Upper lobe of left lung (tissue), 4 donors: ENCODE results near the gene ZNF280D.

ENCODE experiments used
- EP300 ChIP-seq, 4 donors: sonication (generic); formaldehyde crosslinking; IDR thresholded peaks; one replicate each; pipeline ENCODE4 v1.5.1; 2017; ENCODE audit warnings: antibody characterized with exemption in 4 of 4, control low read depth in 2 of 4
- POLR2A ChIP-seq, 4 donors: fragments of 450-650 bp; IDR thresholded peaks; one replicate each; pipeline ENCODE4 v1.5.1; 2016 to 2017; ENCODE audit warnings: antibody characterized with exemption in 4 of 4, mild to moderate bottlenecking in 2 of 4
- POLR2AphosphoS5 ChIP-seq, 2 donors: sonication (generic); formaldehyde crosslinking; IDR thresholded peaks; one replicate each; pipeline ENCODE4 v1.5.1; 2017; ENCODE audit warnings: antibody characterized with exemption in 2 of 2
- TF ChIP-seq, protein P1 (sequence below), 6 experiments: fragments of 450-650 bp in 4 of 6; fragments of 200-600 bp in 2 of 6; sonication (generic) in 2 of 6; IDR thresholded peaks; one replicate each; pipeline ENCODE4 v1.5.1; 2016 to 2019; ENCODE audit warnings: antibody characterized with exemption in 6 of 6

DNA sequence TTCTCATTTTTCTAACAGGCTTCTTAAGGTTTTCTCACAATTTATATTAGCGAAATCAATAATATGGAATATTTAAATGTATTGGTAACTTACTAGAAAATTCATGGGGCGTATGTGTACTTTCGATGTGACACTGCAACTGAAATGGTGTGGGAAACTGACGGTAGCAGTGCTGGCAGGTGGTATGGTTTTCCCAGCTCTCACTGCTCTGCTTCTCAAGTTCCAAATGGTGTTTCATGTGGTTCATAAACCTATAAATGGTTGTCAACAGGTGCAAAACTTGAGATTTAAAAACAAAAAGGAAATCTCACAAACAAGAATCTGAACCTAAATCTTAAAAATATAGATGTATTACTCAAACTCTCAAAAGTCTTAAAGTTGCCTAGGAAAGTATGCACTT lies 54.7 kb downstream of the ZNF280D start:
- TF ChIP-seq, protein P1, sequence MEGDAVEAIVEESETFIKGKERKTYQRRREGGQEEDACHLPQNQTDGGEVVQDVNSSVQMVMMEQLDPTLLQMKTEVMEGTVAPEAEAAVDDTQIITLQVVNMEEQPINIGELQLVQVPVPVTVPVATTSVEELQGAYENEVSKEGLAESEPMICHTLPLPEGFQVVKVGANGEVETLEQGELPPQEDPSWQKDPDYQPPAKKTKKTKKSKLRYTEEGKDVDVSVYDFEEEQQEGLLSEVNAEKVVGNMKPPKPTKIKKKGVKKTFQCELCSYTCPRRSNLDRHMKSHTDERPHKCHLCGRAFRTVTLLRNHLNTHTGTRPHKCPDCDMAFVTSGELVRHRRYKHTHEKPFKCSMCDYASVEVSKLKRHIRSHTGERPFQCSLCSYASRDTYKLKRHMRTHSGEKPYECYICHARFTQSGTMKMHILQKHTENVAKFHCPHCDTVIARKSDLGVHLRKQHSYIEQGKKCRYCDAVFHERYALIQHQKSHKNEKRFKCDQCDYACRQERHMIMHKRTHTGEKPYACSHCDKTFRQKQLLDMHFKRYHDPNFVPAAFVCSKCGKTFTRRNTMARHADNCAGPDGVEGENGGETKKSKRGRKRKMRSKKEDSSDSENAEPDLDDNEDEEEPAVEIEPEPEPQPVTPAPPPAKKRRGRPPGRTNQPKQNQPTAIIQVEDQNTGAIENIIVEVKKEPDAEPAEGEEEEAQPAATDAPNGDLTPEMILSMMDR (IDR thresholded peaks at IDR 0.05), result no peak
- TF ChIP-seq POLR2AphosphoS5 (IDR thresholded peaks at IDR 0.05) (no peak), EP300 (IDR thresholded peaks at IDR 0.05) (no peak), POLR2A (IDR thresholded peaks at IDR 0.05) (no peak)
